Endothelial cell of umbilical vein (primary cell): ENCODE data around the gene GNAS.

Experiments
- CTCF ChIP-seq, 2 donors: IDR thresholded peaks; 1 replicate in 1 of 2; 2 replicates in 1 of 2; pipeline ENCODE4 v1.5.1; 2011; ENCODE audit warnings: low read length in 2 of 2, mild to moderate bottlenecking in 2 of 2, moderate library complexity in 2 of 2, control low read depth in 1 of 2, inconsistent platforms in 1 of 2, low read depth in 1 of 2; ENCODE audit not compliant: insufficient read depth in 1 of 2; ENCODE audit errors: extremely low read depth in 1 of 2
- EZH2 ChIP-seq: IDR thresholded peaks from 2 replicates; pipeline ENCODE4 v1.6.1; 2012; ENCODE audit warnings: borderline replicate concordance, low read depth, mild to moderate bottlenecking, moderate library complexity, low read length, inconsistent platforms; ENCODE audit not compliant: severe bottlenecking
- FOS ChIP-seq: IDR thresholded peaks from 2 replicates; pipeline ENCODE4 v1.6.1; 2011; ENCODE audit warnings: mild to moderate bottlenecking, low read length, moderate library complexity, borderline replicate concordance; ENCODE audit not compliant: insufficient read depth
- GATA2 ChIP-seq: IDR thresholded peaks from 2 replicates; pipeline ENCODE4 v1.7.0; 2011; ENCODE audit warnings: low read depth, mild to moderate bottlenecking, moderate library complexity, mixed read lengths, low read length; ENCODE audit not compliant: insufficient read length, insufficient read depth
- JUN ChIP-seq: IDR thresholded peaks from 2 replicates; pipeline ENCODE4 v1.6.1; 2011; ENCODE audit warnings: borderline replicate concordance, low read depth; ENCODE audit not compliant: insufficient read length, insufficient read depth
- MAX ChIP-seq: IDR thresholded peaks from 2 replicates; pipeline ENCODE4 v1.6.1; 2011; ENCODE audit not compliant: insufficient read depth, insufficient read length
- MYC ChIP-seq: IDR thresholded peaks from one replicate; pipeline ENCODE4 v1.6.1; 2011; ENCODE audit warnings: mild to moderate bottlenecking, low read depth, low read length
- POLR2A ChIP-seq: IDR thresholded peaks from 2 replicates; pipeline ENCODE4 v1.6.1; 2012; ENCODE audit warnings: low read depth, mild to moderate bottlenecking, control low read depth, low read length
- POLR2AphosphoS5 ChIP-seq: IDR thresholded peaks from 2 replicates; pipeline ENCODE4 v1.6.1; 2012; ENCODE audit warnings: low read depth, mild to moderate bottlenecking, control low read depth, low read length, moderate library complexity; ENCODE audit not compliant: insufficient read depth

- TF ChIP-seq EZH2 = no peak
- TF ChIP-seq CTCF (IDR thresholded peaks at IDR 0.05; ENCODE audit: extremely low read depth in 1 of 2, insufficient read depth in 1 of 2, low read depth in 1 of 2, low read length in 2 of 2) = no peak
- no peak for TF ChIP-seq JUN
- TF ChIP-seq FOS = no peak
- TF ChIP-seq MAX = no peak
- no peak for TF ChIP-seq POLR2A
- no peak for TF ChIP-seq MYC
- no peak for TF ChIP-seq POLR2AphosphoS5
- TF ChIP-seq GATA2 = no peak
Measured at GRCh38 chr20:58822149-58822548, 30.4 kb upstream of the GNAS start.
